ENCODE results near the gene GRAP2. TPM values are rescaled to one million over a fixed set of nuclear protein-coding genes. Genes with fewer than 3 reads are reported as not detected.

GRAP2 gene
- total RNA-seq, 4 donors from 2014 or later = 0.67 to 3.1 (median 1.7) TPM

DNA sequence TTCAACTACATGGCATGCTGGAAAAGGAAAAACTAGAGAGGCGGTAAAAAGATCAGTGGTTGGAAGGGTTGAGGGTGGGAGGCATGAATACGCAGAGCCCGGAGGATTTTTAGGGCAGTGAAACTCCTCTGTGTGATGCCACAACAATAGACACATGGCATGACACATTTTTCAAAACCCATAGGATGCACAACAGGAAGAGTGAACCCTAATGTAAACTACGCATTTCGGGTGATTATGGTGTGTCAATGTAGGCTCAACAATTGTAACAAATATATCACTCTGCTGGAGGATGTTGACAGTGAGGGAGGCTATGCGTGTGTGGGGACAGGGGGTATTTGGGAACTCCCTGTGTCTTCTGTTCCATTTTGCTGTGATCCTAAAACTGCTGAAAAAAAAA lies 78.2 kb downstream of the GRAP2 start:
- Histone ChIP-seq H3K9me3 (no peaks in the 10 kb centered on the region), H3K4me1 (no peaks in the 10 kb centered on the region), H3K27me3 (peaks cover 61% of the 10 kb centered on the region), H3K4me3 (no peak overlapping the region), H3K27ac (no peak overlapping the region), H3K36me3 (no peaks in the 10 kb centered on the region)
- WGBS, 2 donors (ENCODE audit: low coverage in 1 of 2) = 68 to 82% methylated on average over 5 to 6 of the region's 6 CpGs
- TF ChIP-seq, protein P1, sequence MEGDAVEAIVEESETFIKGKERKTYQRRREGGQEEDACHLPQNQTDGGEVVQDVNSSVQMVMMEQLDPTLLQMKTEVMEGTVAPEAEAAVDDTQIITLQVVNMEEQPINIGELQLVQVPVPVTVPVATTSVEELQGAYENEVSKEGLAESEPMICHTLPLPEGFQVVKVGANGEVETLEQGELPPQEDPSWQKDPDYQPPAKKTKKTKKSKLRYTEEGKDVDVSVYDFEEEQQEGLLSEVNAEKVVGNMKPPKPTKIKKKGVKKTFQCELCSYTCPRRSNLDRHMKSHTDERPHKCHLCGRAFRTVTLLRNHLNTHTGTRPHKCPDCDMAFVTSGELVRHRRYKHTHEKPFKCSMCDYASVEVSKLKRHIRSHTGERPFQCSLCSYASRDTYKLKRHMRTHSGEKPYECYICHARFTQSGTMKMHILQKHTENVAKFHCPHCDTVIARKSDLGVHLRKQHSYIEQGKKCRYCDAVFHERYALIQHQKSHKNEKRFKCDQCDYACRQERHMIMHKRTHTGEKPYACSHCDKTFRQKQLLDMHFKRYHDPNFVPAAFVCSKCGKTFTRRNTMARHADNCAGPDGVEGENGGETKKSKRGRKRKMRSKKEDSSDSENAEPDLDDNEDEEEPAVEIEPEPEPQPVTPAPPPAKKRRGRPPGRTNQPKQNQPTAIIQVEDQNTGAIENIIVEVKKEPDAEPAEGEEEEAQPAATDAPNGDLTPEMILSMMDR (IDR thresholded peaks at IDR 0.05) = no peak
- TF ChIP-seq POLR2A (IDR thresholded peaks at IDR 0.05) (no peak), EP300 (IDR thresholded peaks at IDR 0.05) (no peak), POLR2AphosphoS5 (IDR thresholded peaks at IDR 0.05) (no peak)
- ATAC-seq = no peak

DNA sequence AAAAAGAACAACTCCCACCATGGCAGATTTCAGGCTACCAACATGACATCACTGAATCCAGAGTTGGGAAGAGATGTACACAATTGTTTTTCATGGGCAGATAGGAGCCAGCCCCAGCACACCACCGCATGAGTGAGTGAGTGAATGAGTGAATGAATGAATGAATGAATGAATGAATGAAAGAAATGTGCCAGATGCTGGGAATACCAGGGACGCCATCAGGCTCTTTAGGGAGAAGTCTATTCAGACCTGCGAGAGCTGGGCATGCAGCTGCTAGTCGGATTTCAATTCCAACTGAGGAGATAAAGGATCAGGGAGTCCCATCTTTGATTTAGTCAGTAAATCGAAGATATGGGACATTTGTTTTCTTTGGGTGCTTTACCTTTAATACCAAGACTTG lies 78.6 kb downstream of the GRAP2 start:
- H3K27me3 ChIP-seq = peaks cover 61% of the 10 kb centered on the region
- TF ChIP-seq POLR2A (IDR thresholded peaks at IDR 0.05) = no peak
- TF ChIP-seq EP300 (IDR thresholded peaks at IDR 0.05) = no peak

DNA sequence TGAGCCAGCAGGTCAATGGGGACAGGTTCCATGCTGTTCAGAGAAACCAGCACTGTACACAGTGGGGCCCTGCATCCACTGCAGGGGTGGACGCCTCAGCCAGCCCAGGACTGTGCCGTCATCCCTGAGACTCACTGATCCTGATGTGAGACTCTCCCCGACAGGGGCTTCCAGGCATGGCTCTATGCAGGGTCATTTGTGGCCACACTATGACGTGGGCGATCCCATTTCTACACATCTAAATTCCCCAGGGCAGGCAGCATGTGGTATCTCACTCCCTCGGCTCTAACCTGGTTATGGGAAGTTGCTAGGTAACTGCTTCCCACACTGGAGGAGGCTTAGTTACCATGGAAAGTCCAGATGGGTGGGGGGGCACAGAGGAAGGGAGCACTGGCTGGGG lies 79.7 kb downstream of the GRAP2 start:
- no peaks in the 10 kb centered on the region for H3K4me1 ChIP-seq
- no peaks in the 10 kb centered on the region for H3K36me3 ChIP-seq
- no peak overlapping the region for H3K4me3 ChIP-seq
- H3K27me3 ChIP-seq = peaks cover 59% of the 10 kb centered on the region
- H3K27ac ChIP-seq = no peak overlapping the region
- 60 to 80% methylated on average over 1 of the region's 6 CpGs for WGBS, 2 donors (ENCODE audit: low coverage in 1 of 2)
- H3K9me3 ChIP-seq = no peaks in the 10 kb centered on the region
- no peak for TF ChIP-seq POLR2AphosphoS5 (IDR thresholded peaks at IDR 0.05)
- TF ChIP-seq EP300 (IDR thresholded peaks at IDR 0.05) = no peak
- TF ChIP-seq POLR2A (IDR thresholded peaks at IDR 0.05) = no peak
- TF ChIP-seq, protein P1 (IDR thresholded peaks at IDR 0.05) = no peak
- no peak for ATAC-seq

More for the DNA sequence above, 78.6 kb downstream of the GRAP2 start:
- no peak for ATAC-seq
- Histone ChIP-seq H3K36me3 (no peaks in the 10 kb centered on the region), H3K9me3 (no peaks in the 10 kb centered on the region), H3K4me3 (no peak overlapping the region), H3K27ac (no peak overlapping the region), H3K4me1 (no peaks in the 10 kb centered on the region)
- WGBS, 2 donors (ENCODE audit: low coverage in 1 of 2) = 71 to 79% methylated on average over 1 to 5 of the region's 5 CpGs

DNA sequence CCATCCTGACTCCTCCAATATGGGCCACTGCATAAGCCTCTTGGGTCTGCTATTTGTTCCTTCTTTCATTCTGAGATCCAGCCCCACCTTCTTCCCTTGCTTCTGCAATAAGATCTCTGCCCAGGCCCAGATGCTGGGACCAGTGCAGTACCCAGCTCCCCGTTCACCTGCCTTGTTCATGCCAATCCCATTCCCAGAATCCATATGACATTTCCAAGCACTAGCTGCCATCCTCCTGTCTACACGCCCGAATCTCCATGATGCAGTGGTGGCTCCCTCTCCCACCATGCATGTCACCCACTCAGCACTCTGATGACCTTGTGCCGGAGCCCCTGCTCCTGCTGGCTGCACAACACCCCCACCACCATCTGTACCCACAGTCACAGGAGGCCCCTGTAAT lies 82.5 kb downstream of the GRAP2 start:
- Histone ChIP-seq H3K27ac (no peak overlapping the region), H3K36me3 (no peaks in the 10 kb centered on the region), H3K4me1 (no peaks in the 10 kb centered on the region), H3K9me3 (no peaks in the 10 kb centered on the region), H3K27me3 (peaks cover 45% of the 10 kb centered on the region), H3K4me3 (no peak overlapping the region)
- no peak for ATAC-seq
- TF ChIP-seq, protein P1 (IDR thresholded peaks at IDR 0.05) = no peak
- TF ChIP-seq POLR2AphosphoS5 (IDR thresholded peaks at IDR 0.05) = no peak
- TF ChIP-seq POLR2A (IDR thresholded peaks at IDR 0.05) = no peak
- no peak for TF ChIP-seq EP300 (IDR thresholded peaks at IDR 0.05)
- WGBS, 2 donors (ENCODE audit: low coverage in 1 of 2) = 70 to 83% methylated on average over 2 to 3 of the region's 4 CpGs

DNA sequence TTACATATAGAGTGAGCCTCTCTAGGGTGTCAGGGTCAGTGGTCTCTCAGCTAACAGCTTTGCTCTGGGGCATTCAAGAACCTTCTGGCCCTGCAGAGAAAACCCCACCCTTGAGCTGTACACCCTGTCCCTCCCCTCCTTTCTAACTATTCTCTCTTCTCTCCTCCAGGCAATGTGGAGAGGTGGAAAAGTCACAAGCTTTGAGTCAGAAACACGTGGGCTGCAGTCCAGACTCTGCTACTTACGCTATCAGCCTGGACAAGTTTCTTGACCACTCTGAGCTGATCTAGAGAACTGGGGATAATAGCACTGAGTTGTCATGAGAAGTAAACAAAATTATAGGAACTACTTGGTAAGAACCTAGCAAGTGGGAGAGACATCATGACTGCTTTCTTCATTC lies 83.1 kb downstream of the GRAP2 start:
- no peak overlapping the region for H3K27ac ChIP-seq
- no peak overlapping the region for H3K4me3 ChIP-seq
- no peak for ATAC-seq
- peaks cover 41% of the 10 kb centered on the region for H3K27me3 ChIP-seq
- no peaks in the 10 kb centered on the region for H3K36me3 ChIP-seq
- no peaks in the 10 kb centered on the region for H3K4me1 ChIP-seq
- no peaks in the 10 kb centered on the region for H3K9me3 ChIP-seq
- TF ChIP-seq POLR2A (IDR thresholded peaks at IDR 0.05) = no peak
- TF ChIP-seq EP300 (IDR thresholded peaks at IDR 0.05) = no peak
- TF ChIP-seq, protein P1 (IDR thresholded peaks at IDR 0.05) = no peak
- no peak for TF ChIP-seq POLR2AphosphoS5 (IDR thresholded peaks at IDR 0.05)
- 54 to 83% methylated on average over 2 of the region's 2 CpGs for WGBS, 2 donors (ENCODE audit: low coverage in 1 of 2)

All from gastroesophageal sphincter (tissue), 4 donors.